AG10803 (cell line): ENCODE results near the gene KANK3.
"Not testable (repeated sequence)": the region's sequence is repeated elsewhere in the genome, so short reads cannot be mapped to it uniquely, and the experiment has no call there.

ENCODE experiments used
- DNase-seq: peaks from one replicate; pipeline ENCODE4 v3.0.0; 2010; ENCODE audit warnings: low read depth
- H3K4me3 ChIP-seq: 2 replicates; pipeline ENCODE4 v1.5.1; 2011; ENCODE audit warnings: mild to moderate bottlenecking, low read length, control low read depth
- TF ChIP-seq, protein P1 (sequence below): conservative IDR thresholded peaks from 2 replicates; pipeline ENCODE4 v1.5.1; 2011; ENCODE audit warnings: mild to moderate bottlenecking, low read length, control low read depth, inconsistent platforms

KANK3 gene

DNA sequence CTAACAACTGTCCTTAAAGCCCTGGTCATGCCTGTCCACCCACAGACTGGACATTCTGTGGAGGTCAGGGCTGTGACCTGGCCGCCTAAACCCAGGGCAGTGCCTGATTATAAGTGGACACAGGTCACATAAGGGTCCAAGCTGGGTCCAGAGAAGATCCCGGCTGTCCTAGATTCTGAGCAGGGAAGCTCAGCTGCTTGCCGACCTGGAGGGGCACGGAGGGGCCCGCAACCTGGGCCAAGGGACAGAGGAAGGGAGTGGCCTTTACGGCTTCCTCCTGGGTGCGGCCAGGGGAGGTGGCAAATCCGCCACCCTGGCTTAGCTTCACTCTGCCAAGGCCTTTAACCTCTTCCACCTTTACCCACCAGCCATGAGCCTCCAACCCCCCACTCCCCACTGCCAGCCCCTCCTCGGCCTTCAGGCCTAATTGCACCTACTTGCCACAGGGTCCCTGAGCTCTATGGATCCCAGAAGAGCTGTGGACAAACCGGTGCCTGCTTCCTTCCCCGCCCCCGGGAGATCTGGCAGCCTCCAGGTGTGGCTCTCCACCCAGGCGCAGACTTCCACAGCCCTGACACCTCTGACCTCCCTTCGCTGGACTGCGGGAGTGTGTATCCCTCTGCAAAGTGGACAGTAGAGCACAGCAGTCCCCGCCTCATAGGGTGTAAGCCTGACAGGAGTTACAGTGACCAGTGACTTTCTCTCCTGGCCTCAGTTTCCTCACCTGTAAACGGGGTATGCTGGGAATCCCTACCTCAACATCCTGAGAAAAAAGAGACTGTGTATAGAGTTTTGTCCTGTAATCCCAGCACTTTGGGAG lies 36.6 kb downstream of the KANK3 start:
- no peak for DNase-seq
- TF ChIP-seq, protein P1, sequence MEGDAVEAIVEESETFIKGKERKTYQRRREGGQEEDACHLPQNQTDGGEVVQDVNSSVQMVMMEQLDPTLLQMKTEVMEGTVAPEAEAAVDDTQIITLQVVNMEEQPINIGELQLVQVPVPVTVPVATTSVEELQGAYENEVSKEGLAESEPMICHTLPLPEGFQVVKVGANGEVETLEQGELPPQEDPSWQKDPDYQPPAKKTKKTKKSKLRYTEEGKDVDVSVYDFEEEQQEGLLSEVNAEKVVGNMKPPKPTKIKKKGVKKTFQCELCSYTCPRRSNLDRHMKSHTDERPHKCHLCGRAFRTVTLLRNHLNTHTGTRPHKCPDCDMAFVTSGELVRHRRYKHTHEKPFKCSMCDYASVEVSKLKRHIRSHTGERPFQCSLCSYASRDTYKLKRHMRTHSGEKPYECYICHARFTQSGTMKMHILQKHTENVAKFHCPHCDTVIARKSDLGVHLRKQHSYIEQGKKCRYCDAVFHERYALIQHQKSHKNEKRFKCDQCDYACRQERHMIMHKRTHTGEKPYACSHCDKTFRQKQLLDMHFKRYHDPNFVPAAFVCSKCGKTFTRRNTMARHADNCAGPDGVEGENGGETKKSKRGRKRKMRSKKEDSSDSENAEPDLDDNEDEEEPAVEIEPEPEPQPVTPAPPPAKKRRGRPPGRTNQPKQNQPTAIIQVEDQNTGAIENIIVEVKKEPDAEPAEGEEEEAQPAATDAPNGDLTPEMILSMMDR = no peak
- H3K4me3 ChIP-seq = no peak overlapping the region

DNA sequence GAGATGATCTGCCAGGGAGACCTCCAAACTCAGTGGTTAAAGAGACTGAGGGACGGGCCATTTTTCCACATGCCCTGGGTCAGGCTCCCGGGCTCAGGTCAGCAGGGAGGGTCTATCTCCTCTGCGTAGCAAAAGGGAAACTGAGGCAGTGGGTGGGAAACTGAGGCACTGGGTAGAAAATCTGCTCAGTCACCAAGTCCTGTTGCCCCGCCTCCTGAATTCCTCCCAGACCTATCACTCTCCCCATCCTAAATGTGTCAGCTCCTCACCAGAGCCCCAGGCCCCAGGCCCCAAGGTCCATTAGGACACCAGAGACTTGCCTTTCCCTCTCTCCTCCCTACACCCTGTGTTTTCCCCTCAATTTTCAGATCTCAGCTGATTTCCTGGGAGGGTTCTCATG lies 37.3 kb downstream of the KANK3 start:
- no peak overlapping the region for H3K4me3 ChIP-seq
- TF ChIP-seq, protein P1 = no peak
- DNase-seq = no peak

DNA sequence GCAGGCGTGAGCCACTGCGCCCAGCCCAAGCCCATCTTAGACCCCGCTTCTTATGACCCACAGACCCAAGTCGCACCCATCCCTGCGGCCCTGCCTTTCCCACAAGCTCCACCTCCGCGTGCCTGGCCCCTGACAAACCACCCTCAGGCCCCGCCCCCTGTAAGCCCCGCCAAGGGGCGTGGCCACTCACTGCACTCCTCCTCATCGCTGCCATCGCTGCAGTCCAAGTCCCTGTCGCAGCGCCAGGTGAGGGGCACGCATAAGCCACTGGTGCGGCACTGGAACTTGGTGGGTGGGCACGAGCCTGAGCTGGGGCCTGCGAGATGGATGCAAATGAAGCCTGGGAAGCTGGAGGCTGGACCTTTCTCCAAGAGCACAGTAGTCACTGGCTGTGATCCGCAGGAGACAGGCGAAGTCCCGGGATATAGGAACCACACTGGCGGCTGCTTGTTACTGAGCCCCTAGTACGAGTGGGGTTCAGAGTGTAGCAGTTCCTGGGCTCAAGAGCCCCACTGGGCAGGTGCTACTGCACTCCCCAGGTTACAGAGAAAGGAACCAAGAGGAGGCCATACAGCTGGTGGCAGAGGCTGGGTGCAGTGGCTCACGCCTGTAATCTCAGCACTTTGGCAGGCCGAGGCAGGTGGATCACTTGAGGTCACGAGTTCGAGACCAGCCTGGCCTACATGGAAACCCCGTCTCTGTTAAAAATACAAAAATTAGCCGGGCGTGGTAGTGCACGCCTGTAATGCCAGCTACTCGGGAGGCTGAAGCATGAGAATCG lies 38.0 kb downstream of the KANK3 start:
- no peak for DNase-seq
- no peak overlapping the region for H3K4me3 ChIP-seq

DNA sequence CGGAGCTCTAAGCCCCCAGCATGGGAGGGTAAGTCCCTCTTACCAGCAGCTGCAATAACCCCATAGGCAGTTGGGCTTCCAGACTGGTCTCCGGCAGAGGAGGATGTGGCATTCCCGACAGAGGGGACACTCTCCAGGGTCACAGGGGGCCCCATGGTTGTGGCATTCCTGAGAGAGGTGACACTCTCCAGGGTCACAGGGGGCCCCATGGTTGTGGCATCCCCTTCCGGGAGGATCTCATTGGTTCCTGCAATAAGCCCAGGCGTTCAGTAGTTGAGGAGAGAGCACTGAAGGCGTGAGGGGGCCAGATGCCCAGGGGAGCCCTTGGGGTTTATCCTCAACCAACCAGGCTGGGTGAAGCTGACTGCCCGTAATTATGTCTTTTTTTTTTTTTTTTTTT lies 40.3 kb downstream of the KANK3 start:
- TF ChIP-seq, protein P1 = no peak
- DNase-seq = no peak
- no peak overlapping the region for H3K4me3 ChIP-seq

More for the DNA sequence above, 38.0 kb downstream of the KANK3 start:
- TF ChIP-seq, protein P1 = no peak

DNA sequence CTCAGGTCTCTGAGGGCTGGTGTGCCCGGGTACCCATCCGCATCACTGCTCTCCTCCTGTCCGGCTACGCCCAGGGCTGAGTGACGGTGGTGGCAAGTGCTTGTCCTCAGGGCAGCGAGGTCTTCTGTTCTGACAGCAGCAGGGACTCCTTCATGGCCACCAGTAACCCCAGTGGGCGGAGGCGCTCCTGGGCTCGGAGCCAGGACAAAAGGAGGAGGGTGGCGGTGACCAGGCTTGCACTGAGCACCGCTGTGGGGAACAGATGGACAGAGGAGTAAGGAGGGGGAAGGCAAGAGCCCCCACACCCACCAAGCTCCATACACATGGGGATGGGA lies 40.7 kb downstream of the KANK3 start:
- TF ChIP-seq, protein P1 = no peak
- no peak for DNase-seq
- H3K4me3 ChIP-seq = no peak overlapping the region

DNA sequence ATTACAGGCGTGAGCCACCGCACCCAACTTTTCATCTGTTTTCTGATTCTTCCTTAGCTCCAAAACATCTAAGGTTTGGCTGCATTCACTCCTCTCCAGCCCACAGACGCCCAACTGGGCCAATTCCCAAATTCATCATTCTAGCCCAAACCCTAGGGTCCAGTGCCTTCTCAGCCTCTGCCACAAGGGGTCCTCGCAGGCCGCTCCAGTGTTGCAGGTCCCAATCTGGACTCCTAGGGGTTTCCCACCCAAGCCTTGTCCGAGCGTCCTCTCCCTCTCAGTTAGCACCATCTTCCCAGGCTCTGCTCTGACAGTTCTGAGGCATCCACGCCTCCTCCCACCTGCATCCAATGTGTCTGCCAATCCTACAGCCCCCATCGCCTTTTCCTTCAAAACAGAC lies 51.7 kb downstream of the KANK3 start:
- DNase-seq, H3K4me3 ChIP-seq: not testable (repeated sequence)

DNA sequence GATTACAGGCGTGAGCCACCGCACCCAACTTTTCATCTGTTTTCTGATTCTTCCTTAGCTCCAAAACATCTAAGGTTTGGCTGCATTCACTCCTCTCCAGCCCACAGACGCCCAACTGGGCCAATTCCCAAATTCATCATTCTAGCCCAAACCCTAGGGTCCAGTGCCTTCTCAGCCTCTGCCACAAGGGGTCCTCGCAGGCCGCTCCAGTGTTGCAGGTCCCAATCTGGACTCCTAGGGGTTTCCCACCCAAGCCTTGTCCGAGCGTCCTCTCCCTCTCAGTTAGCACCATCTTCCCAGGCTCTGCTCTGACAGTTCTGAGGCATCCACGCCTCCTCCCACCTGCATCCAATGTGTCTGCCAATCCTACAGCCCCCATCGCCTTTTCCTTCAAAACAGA lies 66.6 kb downstream of the KANK3 start:
- not testable (repeated sequence) for DNase-seq, H3K4me3 ChIP-seq
